Progenitor cell of endocrine pancreas (in vitro differentiated cells): Measurements from ENCODE around the gene INSIG1. TPM values are rescaled to one million over a fixed set of nuclear protein-coding genes. Genes with fewer than 3 reads are reported as not detected.

ENCODE experiments used
- DNase-seq: peaks from one replicate; pipeline ENCODE4 v3.0.0; 2021; ENCODE audit warnings: low spot score; ENCODE audit not compliant: unreplicated experiment
- H3K27ac Mint-ChIP-seq: 2 replicates; pipeline ENCODE4 v1.8.0; 2021; ENCODE audit warnings: mild to moderate bottlenecking, moderate library complexity, mixed read lengths
- H3K27me3 Mint-ChIP-seq: 2 replicates; pipeline ENCODE4 v1.8.0; 2021; ENCODE audit warnings: mixed read lengths
- H3K36me3 Mint-ChIP-seq: 2 replicates; pipeline ENCODE4 v1.8.0; 2022; ENCODE audit warnings: mixed read lengths; ENCODE audit not compliant: insufficient read depth
- H3K4me1 Mint-ChIP-seq: 2 replicates; pipeline ENCODE4 v1.8.0; 2021; ENCODE audit warnings: low read depth, mixed read lengths
- H3K4me3 Mint-ChIP-seq: 2 replicates; pipeline ENCODE4 v1.8.0; 2021; ENCODE audit warnings: low read depth, mild to moderate bottlenecking, moderate library complexity, mixed read lengths
- H3K9me3 Mint-ChIP-seq: 2 replicates; pipeline ENCODE4 v1.8.0; 2021; ENCODE audit warnings: low read depth, mixed read lengths
- CTCF ChIP-seq: fragments of 200-600 bp; sonication (generic); IDR thresholded peaks from one replicate; pipeline ENCODE4 v1.5.0; 2021; ENCODE audit warnings: antibody characterized with exemption, mild to moderate bottlenecking; ENCODE audit not compliant: unreplicated experiment
- total RNA-seq: library from RNA; stranded (reverse); gene quantifications from 2 replicates; pipeline ENCODE4 v1.2.1, GENCODE V29; 2021

INSIG1 gene
- total RNA-seq, 1 donor from 2014 or later, result 31.8 TPM

GRCh38 chr7:155312633-155313032 lies 15.0 kb downstream of the INSIG1 start:
- Mint-ChIP-seq H3K27me3 (peaks cover 11% of the 10 kb centered on the region), H3K9me3 (no peaks in the 10 kb centered on the region), H3K27ac (no peak overlapping the region), H3K4me3 (no peak overlapping the region), H3K36me3 (peaks cover 12% of the 10 kb centered on the region), H3K4me1 (peaks cover 5% of the 10 kb centered on the region)
- TF ChIP-seq CTCF, result no peak
- no peak for DNase-seq

GRCh38 chr7:155313096-155313495 lies 15.4 kb downstream of the INSIG1 start:
- no peak for TF ChIP-seq CTCF
- Mint-ChIP-seq H3K4me1 (peaks cover 5% of the 10 kb centered on the region), H3K27ac (no peak overlapping the region), H3K9me3 (no peaks in the 10 kb centered on the region), H3K36me3 (peaks cover 12% of the 10 kb centered on the region), H3K27me3 (peaks cover 11% of the 10 kb centered on the region), H3K4me3 (no peak overlapping the region)
- DNase-seq, result no peak

- no peaks in the 10 kb centered on the region for H3K36me3 Mint-ChIP-seq
Measured at GRCh38 chr7:155315977-155316376, 18.3 kb downstream of the INSIG1 start.

GRCh38 chr7:155316427-155317113 lies 18.9 kb downstream of the INSIG1 start:
- Mint-ChIP-seq H3K27me3 (peaks cover 18% of the 10 kb centered on the region), H3K4me1 (peaks cover 5% of the 10 kb centered on the region), H3K9me3 (no peaks in the 10 kb centered on the region)

More at GRCh38 chr7:155315977-155316376, 18.3 kb downstream of the INSIG1 start:
- H3K4me1 Mint-ChIP-seq, result peaks cover 5% of the 10 kb centered on the region
- H3K9me3 Mint-ChIP-seq, result no peaks in the 10 kb centered on the region
- no peak overlapping the region for H3K4me3 Mint-ChIP-seq
- H3K27me3 Mint-ChIP-seq, result peaks cover 18% of the 10 kb centered on the region
- no peak for DNase-seq
- no peak for TF ChIP-seq CTCF
- no peak overlapping the region for H3K27ac Mint-ChIP-seq

GRCh38 chr7:155317114-155317434 lies 19.4 kb downstream of the INSIG1 start:
- Mint-ChIP-seq H3K4me3 (no peak overlapping the region), H3K4me1 (peaks cover 5% of the 10 kb centered on the region), H3K9me3 (no peaks in the 10 kb centered on the region), H3K27me3 (peaks cover 18% of the 10 kb centered on the region), H3K27ac (no peak overlapping the region), H3K36me3 (no peaks in the 10 kb centered on the region)
- no peak for DNase-seq
- no peak for TF ChIP-seq CTCF

More at GRCh38 chr7:155316427-155317113, 18.9 kb downstream of the INSIG1 start:
- DNase-seq, result no peak
- TF ChIP-seq CTCF, result no peak
- Mint-ChIP-seq H3K36me3 (no peaks in the 10 kb centered on the region), H3K4me3 (no peak overlapping the region), H3K27ac (no peak overlapping the region)
